ENCODE data around the gene CD40.

Gene CD40

GRCh38 chr20:46139266-46139889 is 21.3 kb downstream of the CD40 start:
- TF ChIP-seq CTCF (IDR thresholded peaks at IDR 0.05; ENCODE audit: low read depth, low read length), result no peak
- H3K4me3 ChIP-seq (ENCODE audit: low read depth, low read length), result no peak overlapping the region

GRCh38 chr20:46139908-46140482 is 21.9 kb downstream of the CD40 start:
- no peak overlapping the region for H3K4me3 ChIP-seq (ENCODE audit: low read depth, low read length)
- no peak for TF ChIP-seq CTCF (IDR thresholded peaks at IDR 0.05; ENCODE audit: low read depth, low read length)

- no peak overlapping the region for H3K4me3 ChIP-seq (ENCODE audit: low read depth, low read length)
- TF ChIP-seq CTCF (IDR thresholded peaks at IDR 0.05; ENCODE audit: low read depth, low read length), result no peak
Measured at GRCh38 chr20:46142124-46142523, 24.0 kb downstream of the CD40 start.

GRCh38 chr20:46144432-46145025 is 26.4 kb downstream of the CD40 start:
- TF ChIP-seq CTCF (IDR thresholded peaks at IDR 0.05; ENCODE audit: low read depth, low read length), result no peak
- H3K4me3 ChIP-seq (ENCODE audit: low read depth, low read length), result no peak overlapping the region

- TF ChIP-seq CTCF (IDR thresholded peaks at IDR 0.05; ENCODE audit: low read depth, low read length), result no peak
- no peak overlapping the region for H3K4me3 ChIP-seq (ENCODE audit: low read depth, low read length)
Measured at GRCh38 chr20:46145713-46146112, 27.6 kb downstream of the CD40 start.

GRCh38 chr20:46148313-46149208 is 30.4 kb downstream of the CD40 start:
- TF ChIP-seq CTCF (IDR thresholded peaks at IDR 0.05; ENCODE audit: low read depth, low read length), result no peak
- H3K4me3 ChIP-seq (ENCODE audit: low read depth, low read length), result no peak overlapping the region

Measured in WI38 (cell line).